K562 (cell line): Measurements from ENCODE around the gene LILRB3. TPM values are rescaled to one million over a fixed set of nuclear protein-coding genes. Genes with fewer than 3 reads are reported as not detected.

Experiments used
- ATAC-seq: fragments of 200-7000 bp; cut with Tn5 transposase; 3 replicates; pipeline ENCODE4 v1.9.1; 2020; ENCODE audit warnings: moderate library complexity
- BruUV-seq: library from RNA; stranded (reverse); fragments of 400-500 nt; replicated peaks from 2 replicates; lab custom pipeline; 2021; lab: Mats Ljungman, UMichigan
- CTCF ChIA-PET: fragments of 300-600 bp; formaldehyde crosslinking; extraction: SDS; loops from one replicate; lab custom pipeline; 2021; ENCODE audit warnings: low intra/inter-chr PET ratio; lab: Yijun Ruan, JAX
- POLR2A ChIA-PET: fragments of 300-600, 350-650 bp; sonication (Branson Sonifier 250); formaldehyde crosslinking; extraction: SDS; loops from one replicate; lab custom pipeline; 2021; ENCODE audit warnings: antibody characterized with exemption, inconsistent platforms; lab: Yijun Ruan, JAX
- DNase-seq, 4 experiments: peaks; one replicate each; pipeline versions ENCODE4 v3.0.0 to v3.0.0-alpha.2; 2011 to 2018; ENCODE audit warnings: low spot score in 3 of 4, mixed read lengths in 3 of 4; ENCODE audit errors: extremely low read depth in 1 of 4
- FAIRE-seq: peaks from 2 replicates; lab custom pipeline; 2011; peaks lifted over from hg19 to GRCh38; lab: Jason Lieb, UNC
- H2AFZ ChIP-seq: 2 replicates; pipeline ENCODE4 v1.6.0; 2011; ENCODE audit warnings: low read depth, low read length, control low read depth, inconsistent platforms
- H3K27ac ChIP-seq: fragments of 200-600 bp; 3 replicates; pipeline ENCODE4 v1.8.0; 2011; ENCODE audit warnings: low read depth, mild to moderate bottlenecking, control low read depth, inconsistent platforms, low read length, moderate library complexity, mixed read lengths; ENCODE audit errors: extremely low read depth
- H3K27me3 ChIP-seq, 2 experiments: fragments of 300-600 bp in 1 of 2; 2 replicates in 1 of 2; 3 replicates in 1 of 2; pipeline versions ENCODE4 v1.6.0 to v1.8.0; 2011; ENCODE audit warnings: inconsistent platforms in 2 of 2, low read length in 2 of 2, mild to moderate bottlenecking in 1 of 2, mixed read lengths in 1 of 2, moderate library complexity in 1 of 2; ENCODE audit not compliant: control insufficient read depth in 2 of 2, insufficient read depth in 2 of 2
- H3K36me3 ChIP-seq: fragments of 300-600 bp; 3 replicates; pipeline ENCODE4 v1.8.0; 2011; ENCODE audit warnings: mild to moderate bottlenecking, low read length, inconsistent platforms; ENCODE audit not compliant: control insufficient read depth, insufficient read depth
- H3K4me1 ChIP-seq, 2 experiments: fragments of 200-600 bp in 1 of 2; replicated peaks in 1 of 2; 2 replicates in 1 of 2; 3 replicates in 1 of 2; pipeline versions ENCODE4 v1.5.1 to v1.8.0; 2011; ENCODE audit warnings: inconsistent platforms in 2 of 2, low read length in 2 of 2, mild to moderate bottlenecking in 1 of 2, mixed read lengths in 1 of 2, moderate library complexity in 1 of 2; ENCODE audit not compliant: control insufficient read depth in 2 of 2, insufficient read depth in 2 of 2
- H3K4me2 ChIP-seq: 2 replicates; pipeline ENCODE4 v1.6.1; 2011; ENCODE audit warnings: low read length, control low read depth, inconsistent platforms, mixed read lengths; ENCODE audit not compliant: insufficient read depth
- H3K4me3 ChIP-seq: fragments of 200-600 bp; sonication (generic), shearing (Covaris generic); 2 replicates; pipeline ENCODE4 v1.5.1; 2016; ENCODE audit warnings: control low read depth, inconsistent platforms
- H3K79me2 ChIP-seq: fragments of 200-600 bp; 3 replicates; pipeline ENCODE4 v1.8.0; 2011; ENCODE audit warnings: low read length, inconsistent platforms; ENCODE audit not compliant: control insufficient read depth, insufficient read depth
- H3K9ac ChIP-seq, 2 experiments: 2 replicates each; pipeline versions ENCODE4 v1.6.0 to v1.6.1; 2011; ENCODE audit warnings: low read depth in 2 of 2, low read length in 2 of 2, control low read depth in 1 of 2, inconsistent platforms in 1 of 2, mild to moderate bottlenecking in 1 of 2, mixed read lengths in 1 of 2; ENCODE audit not compliant: insufficient read depth in 1 of 2
- H3K9me1 ChIP-seq: one replicate; pipeline ENCODE4 v1.6.0; 2011; ENCODE audit warnings: inconsistent platforms, mild to moderate bottlenecking, low read length, moderate library complexity; ENCODE audit not compliant: control insufficient read depth, insufficient read depth
- H3K9me3 ChIP-seq: replicated peaks from 2 replicates; pipeline ENCODE4 v1.5.1; 2011; ENCODE audit warnings: low read depth, low read length, inconsistent platforms; ENCODE audit not compliant: control insufficient read depth, insufficient read depth
- H4K20me1 ChIP-seq: replicated peaks from 2 replicates; pipeline ENCODE4 v1.6.1; 2011; ENCODE audit warnings: low read length, inconsistent platforms, mixed read lengths; ENCODE audit not compliant: control insufficient read depth, insufficient read depth
- GTF2A2 ChIP-seq: IDR thresholded peaks from 2 replicates; pipeline ENCODE4 v1.6.1; 2016; ENCODE audit warnings: mild to moderate bottlenecking, missing genetic modification characterization, missing compliant biosample characterization
- HNRNPUL1 ChIP-seq: fragments of 200-400 bp; formaldehyde crosslinking; IDR thresholded peaks from 2 replicates; pipeline ENCODE4 v1.6.1; 2017; ENCODE audit warnings: low read length
- MGA ChIP-seq: fragments of 450-650 bp; IDR thresholded peaks from 2 replicates; pipeline ENCODE4 v1.6.1; 2016; ENCODE audit warnings: mild to moderate bottlenecking, moderate library complexity
- MLLT1 ChIP-seq, 2 experiments: fragments of 450-650 bp; IDR thresholded peaks; 2 replicates each; pipeline ENCODE4 v1.6.1; 2016
- TARDBP ChIP-seq: fragments of 450-650 bp; IDR thresholded peaks from 2 replicates; pipeline ENCODE4 v1.6.1; 2016
- TBL1XR1 ChIP-seq, 2 experiments: IDR thresholded peaks; 2 replicates each; pipeline ENCODE4 v1.6.1; 2012; ENCODE audit warnings: improper control_type of control experiment in 2 of 2, low read length in 2 of 2, mild to moderate bottlenecking in 1 of 2
- ZNF133 ChIP-seq: fragments of 250-450 bp; sonication (Bioruptor Pico); IDR thresholded peaks from 2 replicates; pipeline ENCODE4 v1.4.0; 2020; ENCODE audit warnings: mild to moderate bottlenecking
- ZNF174 ChIP-seq: fragments of 250-450 bp; sonication (Bioruptor Pico); IDR thresholded peaks from 2 replicates; pipeline ENCODE4 v1.4.0; 2020; ENCODE audit warnings: mild to moderate bottlenecking
- WGBS: fragments of 100-300 bp; shearing (Covaris generic); methylation state at CpG from one replicate; pipeline ENCODE4 v1.1.6; 2016; ENCODE audit warnings: low coverage, mixed read lengths; ENCODE audit not compliant: insufficient coverage; ENCODE audit errors: missing lambda C conversion rate; 5-methylcytosine and 5-hydroxymethylcytosine counted together
- in situ Hi-C: fragments of 300-500 bp; cut with MboI; formaldehyde crosslinking; loops from 4 replicates; pipeline ENCODE4 v1.15.0; 2018; ENCODE audit warnings: inconsistent platforms, mixed read lengths
- intact Hi-C: fragments of 100-400 bp; cut with micrococcal nuclease; formaldehyde crosslinking; loops from 2 replicates; pipeline ENCODE4 v1.14.2; 2022
- polyA plus RNA-seq, 8 experiments: library from polyadenylated mRNA; depleted of rRNA in 4 of 8; stranded (reverse) in 5 of 8; unstranded in 3 of 8; fragments of >200 nt; fragmentation: Nextera tagmentation in 2 of 8; fragmentation: Illumina TruSeq in 1 of 8; extraction: Ambion mirVana in 2 of 8; extraction: Trizol in 1 of 8; gene quantifications; 2 replicates each; pipeline versions ENCODE4 v1.2.1 to v1.2.3, GENCODE V29; 2011 to 2014; ENCODE audit warnings: inconsistent platforms in 1 of 8, missing spikeins in 1 of 8
- total RNA-seq, 7 experiments: library from RNA; depleted of rRNA in 6 of 7; stranded (reverse); fragments of >200 nt in 6 of 7; fragmentation: Illumina TruSeq in 2 of 7; extraction: Trizol in 2 of 7; gene quantifications; 2 replicates each; pipeline versions ENCODE4 v1.2.1 to v1.2.3, GENCODE V29; 2011 to 2021; ENCODE audit warnings: low replicate concordance in 1 of 7

LILRB3 gene
- total and polyA plus RNA-seq, 9 of the 15 experiments (the other 6 are each of a cell fraction or from before 2014, with no cell fraction given): 0.01 to 0.09 TPM; not detected in 7

GRCh38 chr19:54253331-54254194 lies 30.8 kb upstream of the LILRB3 start:
- H3K36me3 ChIP-seq: no peaks in the 10 kb centered on the region
- no peaks in the 10 kb centered on the region for H3K9me1 ChIP-seq
- ATAC-seq (no peak), DNase-seq (no peak), FAIRE-seq (no peak)
- H3K9ac ChIP-seq: no peak overlapping the region
- no TSS peak for BruUV-seq
- CTCF ChIA-PET: no interaction called here
- H3K79me2 ChIP-seq: no peaks in the 10 kb centered on the region
- H2AFZ ChIP-seq: no peak overlapping the region
- POLR2A ChIA-PET: interaction anchor here (0.6 kb wide), 1 partner anchor 100 kb away, joined by 3 read pairs; no protein-coding TSS in a partner anchor
- in situ Hi-C loops: no loop called here
- intact Hi-C loops: no loop called here
- H3K4me1 ChIP-seq: no peaks in the 10 kb centered on the region; a peak in 2 of 5 replicates
- no peak overlapping the region for H3K4me2 ChIP-seq
- no peak overlapping the region for H3K4me3 ChIP-seq
- no peaks in the 10 kb centered on the region for H3K9me3 ChIP-seq
- peaks cover 50 to 65% of the 10 kb centered on the region in 2 experiments for H3K27me3 ChIP-seq
- WGBS: 1% methylated on average over 18 of the region's 23 CpGs
- peaks cover 11% of the 10 kb centered on the region for H4K20me1 ChIP-seq
- no peak overlapping the region for H3K27ac ChIP-seq
- TF ChIP-seq GTF2A2 (tag) (no peak), TARDBP (no peak), TBL1XR1 (IDR thresholded peaks at IDR 0.05; ENCODE audit: low read length in 2 of 2) (no peak), HNRNPUL1 (no peak), ZNF133 (CRISPR knock-in tag) (no peak), MLLT1 (IDR thresholded peaks at IDR 0.05) (no peak), MGA (no peak), ZNF174 (no peak)
